GM12891 (cell line): ENCODE results near the gene AGXT.

ENCODE experiments used
- POLR2A ChIP-seq: IDR thresholded peaks from 2 replicates; pipeline ENCODE4 v1.6.1; 2011; ENCODE audit warnings: low read depth, low read length, control low read depth
- TAF1 ChIP-seq: IDR thresholded peaks from 2 replicates; pipeline ENCODE4 v1.6.1; 2011; ENCODE audit warnings: low read depth, low read length, control low read depth

- TF ChIP-seq TAF1 (no peak), POLR2A (no peak)
These were observed 16.1 kb downstream of the AGXT start for GRCh38 chr2:240884745-240885144.
